Upper lobe of left lung (tissue), 4 donors: Measurements from ENCODE around the gene NFS1.

Experiments
- CTCF ChIP-seq, 6 experiments: fragments of 450-650 bp in 4 of 6; fragments of 200-600 bp in 2 of 6; sonication (generic) in 2 of 6; IDR thresholded peaks; one replicate each; pipeline ENCODE4 v1.5.1; 2016 to 2019; ENCODE audit warnings: antibody characterized with exemption in 6 of 6
- EP300 ChIP-seq, 4 donors: sonication (generic); formaldehyde crosslinking; IDR thresholded peaks; one replicate each; pipeline ENCODE4 v1.5.1; 2017; ENCODE audit warnings: antibody characterized with exemption in 4 of 4, control low read depth in 2 of 4
- POLR2AphosphoS5 ChIP-seq, 2 donors: sonication (generic); formaldehyde crosslinking; IDR thresholded peaks; one replicate each; pipeline ENCODE4 v1.5.1; 2017; ENCODE audit warnings: antibody characterized with exemption in 2 of 2

GRCh38 chr20:35643045-35643444, 56.1 kb downstream of the NFS1 start:
- TF ChIP-seq EP300 (IDR thresholded peaks at IDR 0.05), result no peak
- TF ChIP-seq POLR2AphosphoS5 (IDR thresholded peaks at IDR 0.05), result no peak
- no peak for TF ChIP-seq CTCF (IDR thresholded peaks at IDR 0.05)
